ENCODE data around the gene PLCB1.
"Not testable (repeated sequence)": the region's sequence is repeated elsewhere in the genome, so short reads cannot be mapped to it uniquely, and the experiment has no call there.

PLCB1 gene

GRCh38 chr20:8849990-8850389, 717.9 kb downstream of the PLCB1 start:
- intact Hi-C loops (cut with DNase I; ENCODE audit: low total_unique reads) = loop anchor here (10.0 kb wide), 2 partner anchors 215 to 505 kb away; partner anchors contain the start of gene PLCB4
- Histone ChIP-seq H3K27me3 (no peaks in the 10 kb centered on the region), H3K4me3 (no peak overlapping the region), H3K9me3 (no peaks in the 10 kb centered on the region), H3K36me3 (no peaks in the 10 kb centered on the region), H3K27ac (no peak overlapping the region), H3K4me1 (peaks cover 0 to 15% (median 10%) of the 10 kb centered on the region in 4 donors)
- TF ChIP-seq CTCF (IDR thresholded peaks at IDR 0.05) = no peak
- DNase-seq = no peak

GRCh38 chr20:8851446-8851845, 719.4 kb downstream of the PLCB1 start:
- no peaks in the 10 kb centered on the region for H3K9me3 ChIP-seq
- no peak overlapping the region for H3K27ac ChIP-seq
- no peaks in the 10 kb centered on the region for H3K36me3 ChIP-seq
- TF ChIP-seq CTCF (IDR thresholded peaks at IDR 0.05) = no peak
- DNase-seq = no peak
- H3K4me3 ChIP-seq = no peak overlapping the region
- H3K4me1 ChIP-seq = peaks cover 0 to 30% (median 14%) of the 10 kb centered on the region in 4 donors
- intact Hi-C loops (cut with DNase I; ENCODE audit: low total_unique reads) = loop anchor here (10.0 kb wide), 2 partner anchors 213 to 503 kb away; partner anchors contain the start of gene PLCB4
- H3K27me3 ChIP-seq = no peaks in the 10 kb centered on the region

- intact Hi-C loops (cut with DNase I; ENCODE audit: low total_unique reads) = loop anchor here (10.0 kb wide), 2 partner anchors 213 to 503 kb away; partner anchors contain the start of gene PLCB4
Observed at GRCh38 chr20:8851919-8852318, 719.9 kb downstream of the PLCB1 start.

GRCh38 chr20:8853211-8853610, 721.1 kb downstream of the PLCB1 start:
- not testable (repeated sequence) for H3K27ac ChIP-seq, DNase-seq
- intact Hi-C loops (cut with DNase I; ENCODE audit: low total_unique reads) = loop anchor here (10.0 kb wide), 2 partner anchors 212 to 502 kb away; partner anchors contain the start of gene PLCB4

More at GRCh38 chr20:8851919-8852318, 719.9 kb downstream of the PLCB1 start:
- not testable (repeated sequence) for H3K27ac ChIP-seq, DNase-seq, H3K36me3 ChIP-seq, H3K9me3 ChIP-seq, H3K27me3 ChIP-seq, H3K4me3 ChIP-seq
- H3K4me1 ChIP-seq = peaks cover 0 to 31% (median 14%) of the 10 kb centered on the region in 4 donors

GRCh38 chr20:8853805-8854338, 721.8 kb downstream of the PLCB1 start:
- H3K9me3 ChIP-seq = no peaks in the 10 kb centered on the region
- DNase-seq = no peak
- H3K36me3 ChIP-seq = no peaks in the 10 kb centered on the region
- peaks cover 0 to 43% (median 14%) of the 10 kb centered on the region in 4 donors for H3K4me1 ChIP-seq
- H3K4me3 ChIP-seq = peak overlapping the region in 1 of 2 donors; percentile 24
- no peaks in the 10 kb centered on the region for H3K27me3 ChIP-seq
- intact Hi-C loops (cut with DNase I; ENCODE audit: low total_unique reads) = loop anchor here (2.0 to 10.0 kb wide), 3 partner anchors 211 to 539 kb away; partner anchors contain the start of gene PLCB4
- peak; percentile 87 to 94 for TF ChIP-seq CTCF (IDR thresholded peaks at IDR 0.05)
- H3K27ac ChIP-seq = peak overlapping the region; percentile 52 to 66

More at GRCh38 chr20:8853211-8853610, 721.1 kb downstream of the PLCB1 start:
- peaks cover 0 to 36% (median 14%) of the 10 kb centered on the region in 4 donors for H3K4me1 ChIP-seq
- H3K36me3 ChIP-seq, H3K4me3 ChIP-seq, H3K27me3 ChIP-seq, H3K9me3 ChIP-seq: not testable (repeated sequence)

GRCh38 chr20:8854571-8854970, 722.5 kb downstream of the PLCB1 start:
- intact Hi-C loops (cut with DNase I; ENCODE audit: low total_unique reads) = loop anchor here (2.0 to 10.0 kb wide), 3 partner anchors 210 to 538 kb away; partner anchors contain the start of gene PLCB4
- no peak for TF ChIP-seq CTCF (IDR thresholded peaks at IDR 0.05)
- DNase-seq = peak; percentile 34 to 67
- H3K4me1 ChIP-seq = peaks cover 0 to 45% (median 14%) of the 10 kb centered on the region in 4 donors
- peak overlapping the region; percentile 5 to 24 for H3K4me3 ChIP-seq
- H3K9me3 ChIP-seq = no peaks in the 10 kb centered on the region
- H3K36me3 ChIP-seq = no peaks in the 10 kb centered on the region
- peak overlapping the region; percentile 52 to 66 for H3K27ac ChIP-seq
- no peaks in the 10 kb centered on the region for H3K27me3 ChIP-seq
